ENCODE measurements around the gene SETD6.
"Not testable (repeated sequence)": the region's sequence is repeated elsewhere in the genome, so short reads cannot be mapped to it uniquely, and the experiment has no call there.

SETD6 gene

DNA sequence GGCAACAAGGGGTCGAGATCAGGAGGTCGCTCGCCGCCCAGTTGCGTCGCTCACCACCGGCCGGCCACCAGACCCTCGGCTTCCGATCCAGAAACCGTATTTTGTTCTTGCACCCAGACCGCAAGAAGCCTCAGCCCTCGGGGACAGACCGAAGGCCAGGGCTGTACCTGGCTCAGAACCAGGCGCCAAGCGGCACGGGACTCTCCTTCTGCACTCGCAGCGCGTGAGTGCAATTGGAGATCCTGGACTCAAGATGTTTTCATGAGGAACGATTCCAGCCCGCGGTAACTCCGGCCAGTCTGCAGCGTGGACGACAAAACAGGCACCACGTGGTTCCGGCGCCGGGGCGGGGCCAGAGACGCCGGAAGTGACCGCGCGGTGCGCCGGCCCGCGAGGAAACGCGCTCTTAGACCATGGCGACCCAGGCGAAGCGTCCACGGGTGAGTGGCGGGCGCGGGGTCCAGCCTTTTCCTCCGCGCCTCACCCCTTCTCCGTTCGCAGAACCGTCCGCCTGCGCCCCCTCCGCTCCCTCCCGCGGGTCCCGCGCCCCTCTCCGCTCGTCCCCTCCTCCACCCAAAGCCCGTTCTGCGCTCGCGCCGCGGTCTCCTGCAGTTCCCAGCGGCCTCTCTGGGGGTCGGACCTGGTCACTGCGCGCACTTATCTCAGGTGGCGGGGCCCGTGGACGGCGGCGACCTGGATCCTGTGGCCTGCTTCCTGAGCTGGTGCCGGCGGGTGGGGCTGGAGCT lies at the start of gene SETD6:
Gene SETD6 (plus strand): TSS at position 393 of the 746 bp plus-strand sequence. CDS start 21 bp downstream, at position 414.
- DNase-seq = peak; percentile 88

DNA sequence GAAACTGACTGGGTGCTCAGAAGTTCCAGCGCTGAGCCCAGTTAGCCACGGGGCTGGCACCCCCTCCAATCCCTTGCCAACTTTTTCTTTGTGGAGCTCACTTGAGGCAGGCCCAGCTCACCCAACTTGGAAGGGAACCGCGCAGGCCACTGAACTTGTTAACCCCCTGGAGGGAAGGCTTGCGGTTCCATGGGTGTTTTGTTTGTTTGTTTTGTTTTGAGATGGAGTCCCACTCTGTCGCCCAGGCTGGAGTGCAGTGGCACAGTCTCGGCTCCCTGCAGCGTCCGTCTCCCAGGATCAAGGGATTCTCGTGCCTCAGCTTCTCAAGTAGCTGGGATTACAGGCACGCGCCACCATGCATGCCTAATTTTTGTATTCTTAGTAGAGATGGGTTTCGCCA lies 49.5 kb upstream of the SETD6 start:
- DNase-seq = no peak

DNA sequence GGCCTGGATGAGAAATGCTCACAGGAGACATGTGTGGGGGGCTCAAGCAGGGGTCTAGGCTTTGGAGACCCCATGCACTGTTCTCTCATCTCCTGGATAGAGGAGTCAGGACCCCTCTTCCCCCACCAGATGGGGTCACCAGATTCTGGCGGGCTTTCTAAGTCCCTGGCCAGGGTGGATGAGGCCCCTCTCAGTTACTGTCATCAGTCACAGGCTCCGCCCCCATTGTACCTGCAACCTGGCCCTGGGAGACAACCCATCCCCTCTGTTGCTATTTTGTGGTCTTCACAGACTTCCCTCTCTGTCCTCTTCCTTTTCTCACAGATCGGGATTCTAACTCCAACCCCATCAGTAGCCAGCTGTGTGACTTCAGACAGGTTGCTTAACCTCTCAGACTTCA lies 48.9 kb upstream of the SETD6 start:
- no peak for DNase-seq

DNA sequence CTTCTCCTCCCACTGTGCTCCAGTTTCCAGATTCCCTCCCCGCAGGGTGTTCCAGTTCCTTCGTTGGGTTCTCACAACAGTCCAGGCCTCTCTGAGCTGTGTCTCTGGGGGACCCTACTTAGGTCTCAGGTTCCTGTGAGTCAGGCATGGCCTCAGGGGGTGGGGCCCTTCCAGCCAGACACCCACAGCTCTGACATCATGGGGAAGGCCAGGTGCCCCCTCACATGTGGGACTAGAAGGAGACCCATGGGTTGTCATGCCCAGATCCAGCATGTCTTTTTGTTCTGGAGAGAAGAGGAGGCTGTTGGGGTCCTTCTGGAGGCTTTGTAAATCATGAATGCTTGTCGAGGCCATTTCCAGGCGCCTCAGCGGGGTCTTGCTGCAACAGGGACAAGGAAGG lies 47.4 kb upstream of the SETD6 start:
- no peak for DNase-seq

GRCh38 chr16:58471209-58471975 lies 43.9 kb upstream of the SETD6 start:
- no peak for DNase-seq

DNA sequence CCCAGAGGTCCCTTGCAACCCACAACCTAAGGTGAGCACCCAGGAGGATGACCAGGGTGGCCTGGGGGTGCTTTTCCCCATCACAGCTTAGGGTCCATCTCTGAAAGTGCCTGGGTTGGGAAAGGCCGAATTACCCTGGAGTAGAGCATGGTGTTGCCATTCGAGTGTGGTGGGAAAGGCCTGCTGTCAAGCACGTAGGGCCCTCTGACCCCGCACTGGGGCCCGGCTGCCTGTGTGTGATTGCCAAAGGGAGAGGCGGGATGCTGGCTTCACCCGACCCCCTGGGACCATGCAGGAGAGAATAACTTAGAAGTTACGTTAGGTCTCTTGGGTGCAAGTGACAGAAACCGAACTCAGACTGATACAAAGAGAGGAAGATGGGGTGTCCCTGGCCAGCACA lies 43.1 kb upstream of the SETD6 start:
- DNase-seq = no peak

GRCh38 chr16:58472827-58473226 lies 42.5 kb upstream of the SETD6 start:
- DNase-seq = no peak

- no peak for DNase-seq
Measured at GRCh38 chr16:58474296-58474695, 41.0 kb upstream of the SETD6 start.

- DNase-seq = no peak
Measured at GRCh38 chr16:58475091-58475619, 40.2 kb upstream of the SETD6 start.

GRCh38 chr16:58476791-58477190 lies 38.5 kb upstream of the SETD6 start:
- no peak for DNase-seq

DNA sequence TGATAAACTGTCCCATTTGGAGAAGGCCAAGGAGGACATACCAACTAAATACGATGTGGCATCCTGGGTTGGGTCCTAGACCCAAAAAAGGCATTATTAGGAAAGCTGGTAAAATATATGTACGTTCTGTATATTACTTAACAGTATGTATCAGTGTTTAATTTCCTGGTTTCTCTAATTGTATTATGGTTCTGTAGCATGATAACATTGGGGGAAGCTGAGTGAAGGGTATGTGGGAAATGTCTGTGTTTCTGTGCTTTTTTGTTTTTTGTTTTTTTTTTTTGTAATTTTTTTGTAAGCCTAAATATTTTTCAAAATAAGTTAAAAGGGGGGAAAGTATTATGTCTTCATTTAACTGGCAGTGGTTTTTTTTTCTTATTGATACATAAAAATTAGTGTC lies 36.9 kb upstream of the SETD6 start:
- no peak for DNase-seq

GRCh38 chr16:58481226-58481869 lies 34.0 kb upstream of the SETD6 start:
- DNase-seq = no peak

GRCh38 chr16:58481931-58482330 lies 33.4 kb upstream of the SETD6 start:
- DNase-seq = no peak

GRCh38 chr16:58485184-58485887 lies 30.0 kb upstream of the SETD6 start:
- no peak for DNase-seq

DNA sequence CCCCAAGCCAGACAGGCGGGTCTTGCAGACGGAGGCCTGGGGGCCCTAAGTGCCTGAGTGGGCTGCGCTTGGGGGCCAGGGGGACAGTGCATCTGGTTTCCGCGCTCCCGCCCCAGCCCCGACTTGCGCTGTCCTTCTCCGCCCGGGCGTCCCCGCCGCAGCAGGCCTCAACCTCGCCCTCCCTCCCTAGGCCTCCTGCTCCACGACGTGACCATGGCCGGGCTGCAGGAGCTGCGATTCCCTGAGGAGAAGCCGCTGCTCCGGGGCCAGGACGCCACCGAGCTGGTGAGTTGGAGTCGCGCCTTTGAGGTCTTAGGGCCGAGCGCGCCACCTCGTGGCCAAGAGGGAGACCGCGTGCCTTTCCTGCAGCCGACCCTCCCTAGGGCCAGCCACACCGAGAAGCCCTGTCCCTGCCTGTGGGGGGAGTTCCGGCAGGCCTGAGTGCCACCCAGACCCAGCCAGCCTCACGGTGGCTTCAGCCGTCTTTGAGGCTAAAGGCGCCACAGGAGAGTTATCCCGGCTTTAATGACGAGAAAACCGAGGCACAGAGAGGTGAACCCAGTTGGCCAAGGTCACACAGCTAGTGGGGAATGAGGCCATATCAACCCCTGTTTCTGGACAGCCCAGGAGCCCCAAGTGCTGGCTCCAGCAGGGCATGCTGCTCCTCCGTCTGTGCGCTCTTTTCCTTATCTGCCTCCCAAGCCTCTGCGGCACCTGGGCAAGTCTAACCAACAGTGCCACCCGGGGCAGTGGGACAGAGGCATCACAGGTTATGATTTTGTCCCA lies 27.6 kb upstream of the SETD6 start:
- peak; percentile 82 for DNase-seq

DNA sequence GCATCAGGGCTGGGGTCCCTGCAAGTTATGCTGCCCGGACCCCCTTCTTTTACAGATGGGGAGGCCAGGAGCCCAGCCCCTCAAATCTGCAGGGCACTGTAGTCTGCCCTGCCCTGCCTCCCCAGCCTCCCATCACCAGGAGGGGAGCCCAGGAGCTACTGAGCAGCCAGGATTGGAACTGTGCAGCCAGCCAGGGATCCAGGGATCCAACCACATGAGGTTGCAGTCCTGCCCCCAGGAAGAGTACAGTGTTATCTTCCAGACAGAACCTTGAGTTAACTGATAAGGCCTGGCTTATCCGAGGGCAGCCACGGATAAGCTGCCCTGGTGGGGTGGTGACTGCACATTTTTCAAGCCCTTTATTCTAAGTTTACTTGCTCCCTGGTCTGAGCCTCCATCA lies 26.8 kb upstream of the SETD6 start:
- no peak for DNase-seq

- DNase-seq = no peak
Measured at GRCh38 chr16:58490065-58490464, 25.3 kb upstream of the SETD6 start.

DNA sequence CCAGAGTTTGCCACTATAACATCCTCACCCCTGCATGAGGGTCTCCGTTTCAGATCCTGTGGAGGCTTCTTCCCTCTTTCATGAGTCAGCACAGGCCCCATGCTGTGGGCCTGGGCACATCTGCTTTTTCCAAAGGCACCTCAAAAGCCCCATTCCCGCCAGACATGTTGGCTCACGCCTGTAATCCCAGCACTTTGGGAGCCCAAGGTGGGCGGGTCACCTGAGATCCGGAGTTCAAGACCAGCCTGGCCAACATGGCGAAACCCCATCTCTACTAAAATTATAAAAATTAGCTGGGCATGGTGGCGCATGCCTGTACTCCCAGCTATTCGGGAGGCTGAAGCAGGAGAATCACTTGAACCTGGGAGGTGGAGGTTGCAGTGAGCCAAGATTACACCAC lies 24.8 kb upstream of the SETD6 start:
- not testable (repeated sequence) for DNase-seq

- no peak for DNase-seq
Measured at GRCh38 chr16:58492066-58492465, 23.3 kb upstream of the SETD6 start.

GRCh38 chr16:58492735-58493134 lies 22.6 kb upstream of the SETD6 start:
- DNase-seq = no peak

- DNase-seq = no peak
Measured at GRCh38 chr16:58493756-58494431, 21.4 kb upstream of the SETD6 start.
